GM19468 (cell line): ENCODE results near the gene MPL.

ENCODE experiments used
- ATAC-seq: cut with Tn5 transposase; IDR thresholded peaks from one replicate; pipeline ENCODE4 v1.9.1; 2021; ENCODE audit warnings: mild to moderate bottlenecking, moderate library complexity, moderate number of reproducible peaks; ENCODE audit not compliant: unreplicated experiment; ENCODE audit errors: extremely low read depth

MPL gene

DNA sequence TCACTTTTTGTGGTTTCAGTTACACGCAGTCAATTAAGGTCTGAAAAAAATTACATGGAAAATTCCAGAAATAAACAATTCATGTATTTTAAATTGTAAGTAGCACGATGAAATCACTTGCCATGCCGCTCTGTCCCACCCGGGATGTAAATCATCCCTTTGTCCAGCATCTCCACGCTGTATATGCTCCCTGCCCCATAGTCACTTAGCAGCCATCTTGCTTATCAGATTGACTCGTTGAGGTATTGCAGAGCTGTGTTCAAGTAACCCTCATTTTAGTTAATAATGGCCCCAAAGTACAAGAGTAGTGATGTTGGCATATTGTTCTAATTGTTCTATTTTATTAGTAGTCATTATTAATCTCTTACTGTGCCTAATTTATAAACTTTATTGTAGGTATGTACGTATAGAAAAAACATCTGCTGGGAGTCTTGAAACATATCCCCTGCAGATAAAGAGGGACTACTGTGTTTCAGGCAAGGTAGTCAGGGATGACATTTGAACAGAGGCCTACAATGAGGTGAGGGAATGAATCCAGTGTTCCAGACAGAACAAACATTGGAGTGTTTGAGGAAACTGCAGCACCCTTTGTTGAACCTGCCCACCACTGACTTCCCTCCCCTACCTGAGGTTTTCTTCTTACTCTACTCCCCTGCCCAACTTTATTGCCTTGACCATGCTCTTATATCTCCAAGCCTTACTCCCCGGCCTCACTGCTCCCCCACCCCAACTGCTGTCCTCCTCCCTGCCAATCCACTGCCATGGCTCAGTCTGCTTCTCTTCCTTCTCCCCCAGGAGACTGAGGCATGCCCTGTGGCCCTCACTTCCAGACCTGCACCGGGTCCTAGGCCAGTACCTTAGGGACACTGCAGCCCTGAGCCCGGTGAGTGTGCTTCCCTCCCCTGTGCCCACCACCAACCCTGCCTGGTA is 14.1 kb downstream of the MPL start:
- no peak for ATAC-seq

DNA sequence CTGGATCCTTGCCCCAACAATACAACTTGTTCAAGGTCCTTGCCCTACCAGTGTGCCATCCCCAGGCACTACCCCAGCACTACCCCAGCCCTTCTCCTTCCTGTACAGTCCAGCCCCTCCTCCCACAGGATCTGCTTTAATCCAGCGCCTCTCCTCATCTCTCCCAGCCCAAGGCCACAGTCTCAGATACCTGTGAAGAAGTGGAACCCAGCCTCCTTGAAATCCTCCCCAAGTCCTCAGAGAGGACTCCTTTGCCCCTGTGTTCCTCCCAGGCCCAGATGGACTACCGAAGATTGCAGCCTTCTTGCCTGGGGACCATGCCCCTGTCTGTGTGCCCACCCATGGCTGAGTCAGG is 14.7 kb downstream of the MPL start:
- ATAC-seq: no peak

DNA sequence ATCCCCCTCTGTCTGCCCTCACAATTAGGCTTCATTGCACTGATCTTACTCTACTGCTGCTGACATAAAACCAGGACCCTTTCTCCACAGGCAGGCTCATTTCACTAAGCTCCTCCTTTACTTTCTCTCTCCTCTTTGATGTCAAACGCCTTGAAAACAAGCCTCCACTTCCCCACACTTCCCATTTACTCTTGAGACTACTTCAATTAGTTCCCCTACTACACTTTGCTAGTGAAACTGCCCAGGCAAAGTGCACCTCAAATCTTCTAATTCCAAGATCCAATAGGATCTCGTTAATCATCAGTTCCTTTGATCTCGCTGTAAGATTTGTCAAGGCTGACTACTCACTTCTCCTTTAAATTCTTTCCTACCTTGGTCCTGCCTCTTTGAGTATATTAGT is 15.3 kb downstream of the MPL start:
- ATAC-seq: no peak

DNA sequence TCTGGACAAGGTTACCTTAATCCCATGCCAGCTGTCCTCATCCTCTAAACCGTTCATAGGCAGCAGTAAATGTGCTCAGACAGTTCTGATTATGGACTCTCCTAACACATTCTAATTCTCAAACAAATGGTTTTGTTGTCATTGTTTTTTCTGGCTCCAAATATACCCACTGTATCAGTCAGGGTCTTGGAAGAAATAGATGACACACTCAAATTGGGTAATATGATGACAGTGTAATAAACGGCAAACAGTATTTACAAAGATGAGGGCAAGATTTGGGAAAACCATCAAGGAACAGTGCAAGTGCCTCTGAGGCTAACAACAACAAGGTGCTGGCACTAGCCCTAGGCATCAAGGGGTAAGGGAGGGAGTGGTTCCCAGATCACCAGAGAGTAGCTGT is 16.9 kb downstream of the MPL start:
- ATAC-seq: no peak

DNA sequence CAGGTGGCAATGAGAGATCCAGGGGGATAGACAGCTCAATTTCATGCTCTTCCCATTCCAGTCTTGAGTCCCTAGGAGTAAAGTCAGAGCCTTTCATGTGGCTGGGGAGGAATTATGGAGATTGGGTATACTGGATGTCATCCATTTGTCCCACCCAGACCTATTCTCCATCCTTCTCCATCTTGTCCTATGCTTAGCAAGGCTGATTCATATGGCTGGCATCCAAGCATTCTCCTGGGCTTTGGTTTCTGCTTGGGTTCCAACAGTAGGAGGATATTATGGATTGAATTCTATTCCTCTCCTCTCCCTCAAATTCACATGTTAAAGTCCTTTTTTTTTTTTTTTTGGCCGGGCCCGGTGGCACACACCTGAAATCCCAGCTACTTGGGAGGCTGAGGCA is 17.3 kb downstream of the MPL start:
- no peak for ATAC-seq

DNA sequence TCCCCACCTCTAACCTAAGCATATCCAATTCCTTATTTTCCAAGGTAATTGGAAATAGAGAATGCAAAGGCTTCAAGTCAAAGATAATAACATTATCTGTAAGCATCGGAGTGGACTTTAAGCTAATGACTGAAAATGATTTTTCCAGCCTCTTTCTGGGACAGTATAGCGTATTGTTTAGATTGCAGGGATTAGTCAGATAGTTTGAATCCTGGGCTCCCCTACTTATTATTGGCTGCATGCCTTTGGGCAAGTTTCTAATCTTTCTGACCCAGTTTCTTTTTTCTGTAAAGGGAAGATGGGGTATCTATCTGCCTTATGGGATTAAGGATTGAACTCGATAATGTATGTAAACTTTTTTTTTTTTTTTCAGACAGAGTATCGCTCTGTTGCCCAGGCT is 19.6 kb downstream of the MPL start:
- no peak for ATAC-seq

DNA sequence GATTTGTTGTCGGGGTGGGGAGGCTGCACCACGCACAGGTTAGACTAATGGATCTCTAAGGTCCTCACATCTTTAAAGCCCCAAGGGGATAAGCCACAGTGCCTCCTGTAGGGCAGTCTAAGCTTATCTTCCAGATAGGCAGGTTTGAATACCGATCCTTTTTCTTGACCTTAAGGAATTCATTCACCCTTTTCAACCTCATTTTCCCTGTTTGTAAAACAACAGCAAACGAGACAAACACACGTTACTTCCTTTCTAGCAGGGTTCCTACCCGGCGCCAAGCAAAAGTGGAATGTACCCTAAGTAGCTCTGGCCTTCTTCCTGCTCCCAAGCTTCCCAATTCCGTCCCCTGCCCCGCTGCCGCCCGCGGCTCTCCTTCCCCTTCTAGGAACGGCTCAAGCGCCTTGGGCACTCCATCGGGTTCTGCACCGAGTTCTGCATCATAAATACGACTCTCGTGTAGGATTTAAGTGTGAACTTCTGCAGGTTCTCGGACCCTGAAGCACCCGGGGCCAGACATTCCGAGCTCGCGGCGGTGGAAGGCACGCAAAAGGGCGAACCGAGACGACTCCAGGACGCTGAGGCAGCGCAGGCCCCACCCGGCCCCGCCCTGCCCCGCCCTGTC is 20.6 kb downstream of the MPL start:
- no peak for ATAC-seq

DNA sequence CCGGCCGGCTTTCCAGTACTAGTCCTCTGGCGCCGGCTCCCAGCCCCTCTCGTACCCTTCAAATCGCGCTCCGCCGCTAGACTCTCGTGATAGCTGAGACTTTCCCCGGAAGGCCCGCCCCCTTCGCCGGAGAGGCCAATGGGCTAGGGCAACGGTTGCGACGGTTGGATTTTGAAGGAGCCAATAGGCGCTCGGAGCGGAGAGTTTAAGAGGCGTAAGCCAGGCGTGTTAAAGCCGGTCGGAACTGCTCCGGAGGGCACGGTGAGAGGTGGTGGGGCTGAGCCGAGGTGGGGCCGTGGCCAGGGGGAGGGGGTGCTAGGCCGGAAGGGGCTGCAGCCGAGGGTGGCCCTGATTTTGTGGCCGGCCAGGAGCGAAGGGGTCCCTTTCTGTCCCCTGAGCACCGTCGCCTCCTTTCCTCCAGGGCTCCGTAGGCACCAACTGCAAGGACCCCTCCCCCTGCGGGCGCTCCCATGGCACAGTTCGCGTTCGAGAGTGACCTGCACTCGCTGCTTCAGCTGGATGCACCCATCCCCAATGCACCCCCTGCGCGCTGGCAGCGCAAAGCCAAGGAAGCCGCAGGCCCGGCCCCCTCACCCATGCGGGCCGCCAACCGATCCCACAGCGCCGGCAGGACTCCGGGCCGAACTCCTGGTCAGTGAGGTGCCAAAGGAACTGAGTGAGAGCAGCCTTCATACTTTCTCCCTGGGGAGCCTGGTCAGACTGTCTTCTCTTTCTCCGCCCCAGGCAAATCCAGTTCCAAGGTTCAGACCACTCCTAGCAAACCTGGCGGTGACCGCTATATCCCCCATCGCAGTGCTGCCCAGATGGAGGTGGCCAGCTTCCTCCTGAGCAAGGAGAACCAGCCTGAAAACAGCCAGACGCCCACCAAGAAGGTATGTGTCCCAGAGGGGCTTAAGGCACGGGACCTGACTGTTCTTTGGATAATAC is 21.4 kb downstream of the MPL start, which contains the start of gene CDC20:
Gene CDC20, plus strand, starts transcription at position 236 of the 948 bp plus-strand sequence. Its CDS starts 235 bp downstream, at position 471.
- peak; percentile 91 for ATAC-seq

DNA sequence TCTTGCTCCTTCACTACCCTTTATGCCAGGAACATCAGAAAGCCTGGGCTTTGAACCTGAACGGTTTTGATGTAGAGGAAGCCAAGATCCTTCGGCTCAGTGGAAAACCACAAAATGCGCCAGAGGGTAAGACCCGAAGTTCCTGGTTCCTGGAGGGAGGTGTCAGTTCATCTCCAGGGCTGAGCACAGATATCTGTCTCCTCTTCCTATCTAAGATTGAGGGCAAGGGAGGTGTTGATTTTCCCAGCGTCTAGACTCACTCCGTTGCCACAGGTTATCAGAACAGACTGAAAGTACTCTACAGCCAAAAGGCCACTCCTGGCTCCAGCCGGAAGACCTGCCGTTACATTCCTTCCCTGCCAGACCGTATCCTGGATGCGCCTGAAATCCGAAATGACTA is 22.1 kb downstream of the MPL start:
- ATAC-seq: no peak

DNA sequence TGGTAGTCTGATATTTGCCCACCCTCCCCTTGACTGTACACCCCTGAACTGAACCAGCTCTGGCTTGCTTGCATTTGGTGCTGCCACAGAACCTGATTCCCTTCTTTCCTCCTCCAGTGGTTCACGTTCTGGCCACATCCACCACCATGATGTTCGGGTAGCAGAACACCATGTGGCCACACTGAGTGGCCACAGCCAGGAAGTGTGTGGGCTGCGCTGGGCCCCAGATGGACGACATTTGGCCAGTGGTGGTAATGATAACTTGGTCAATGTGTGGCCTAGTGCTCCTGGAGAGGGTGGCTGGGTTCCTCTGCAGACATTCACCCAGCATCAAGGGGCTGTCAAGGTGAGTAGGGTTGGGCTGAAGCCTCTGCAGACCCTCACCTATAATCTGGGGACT is 23.0 kb downstream of the MPL start:
- no peak for ATAC-seq

DNA sequence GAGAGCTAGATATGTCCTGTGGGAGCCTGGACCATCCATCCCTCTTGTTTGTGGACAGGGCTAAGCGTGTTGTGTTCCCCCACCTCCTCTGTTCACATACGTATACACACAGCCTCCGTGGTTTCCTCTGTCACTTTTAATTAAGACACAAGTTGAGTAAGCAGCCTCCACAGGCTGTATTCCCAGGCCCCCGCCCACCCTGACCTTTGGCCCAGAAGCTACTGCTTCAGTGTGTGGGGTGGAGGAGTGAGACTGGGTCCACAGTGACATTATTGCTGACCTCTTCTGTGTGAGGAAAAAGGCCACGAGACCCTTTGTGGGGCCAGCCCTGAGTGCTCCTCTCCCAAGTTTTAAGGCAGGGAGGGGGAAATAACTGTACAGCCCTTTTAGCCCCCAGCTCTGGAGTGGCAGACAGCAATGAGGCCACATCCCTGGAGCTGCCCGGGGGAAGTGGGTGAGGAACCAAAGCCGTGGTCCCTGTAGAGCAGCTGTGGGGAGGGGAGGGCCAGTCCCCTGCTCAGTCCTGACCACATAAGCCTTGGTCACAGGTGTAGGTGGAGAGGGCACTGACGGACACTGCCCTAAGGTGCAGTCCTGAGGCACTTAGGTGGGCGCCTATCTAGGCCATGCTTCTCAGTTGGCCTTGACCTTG is 25.8 kb downstream of the MPL start:
- no peak for ATAC-seq

DNA sequence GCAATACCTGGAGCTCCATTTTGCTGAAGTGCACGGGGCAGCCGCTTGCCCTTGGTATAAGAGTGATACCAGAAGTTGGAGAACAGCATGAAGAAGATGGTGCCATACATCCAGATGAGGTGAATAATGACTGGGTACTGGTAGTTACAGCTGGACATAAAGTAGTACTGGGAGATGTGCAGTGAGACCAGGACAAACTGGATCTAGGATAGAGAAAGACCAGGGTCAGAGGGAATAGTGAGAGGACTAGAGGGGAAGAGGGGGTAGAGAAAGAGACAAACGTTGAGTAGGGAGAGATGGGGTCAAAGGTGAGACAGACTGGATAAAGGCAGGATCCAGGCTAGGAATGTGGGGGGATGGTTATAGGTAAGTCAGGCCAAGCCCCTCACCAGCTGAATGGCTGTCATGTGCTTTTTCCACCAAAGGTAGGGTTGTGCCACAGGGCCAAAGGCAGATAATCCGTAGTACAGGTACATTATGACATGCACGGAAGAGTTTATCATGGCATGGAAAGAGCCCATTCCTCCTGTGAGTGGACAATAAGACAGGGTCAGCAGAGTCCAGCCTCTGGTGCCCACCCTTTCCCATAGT is 26.4 kb downstream of the MPL start:
- no peak for ATAC-seq

DNA sequence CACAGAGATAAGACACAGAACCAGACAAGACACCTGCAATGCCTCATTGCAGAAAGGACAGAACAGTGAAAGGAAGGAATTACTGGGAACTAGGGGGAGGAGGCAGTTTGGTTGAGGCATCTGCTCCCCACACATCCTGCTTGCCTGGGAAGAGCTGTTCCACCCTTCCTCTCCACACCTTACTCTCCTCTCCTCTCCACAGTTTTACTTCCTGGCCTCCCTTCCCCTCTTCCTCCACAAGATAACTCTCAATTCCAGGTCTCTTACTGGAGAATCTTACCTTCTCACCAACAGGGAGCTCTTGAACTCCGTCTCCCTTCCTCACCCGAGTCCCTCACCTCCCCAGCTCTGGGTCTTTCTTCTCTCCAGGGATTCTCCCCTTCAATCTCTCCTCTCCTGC is 28.1 kb downstream of the MPL start:
- ATAC-seq: no peak

DNA sequence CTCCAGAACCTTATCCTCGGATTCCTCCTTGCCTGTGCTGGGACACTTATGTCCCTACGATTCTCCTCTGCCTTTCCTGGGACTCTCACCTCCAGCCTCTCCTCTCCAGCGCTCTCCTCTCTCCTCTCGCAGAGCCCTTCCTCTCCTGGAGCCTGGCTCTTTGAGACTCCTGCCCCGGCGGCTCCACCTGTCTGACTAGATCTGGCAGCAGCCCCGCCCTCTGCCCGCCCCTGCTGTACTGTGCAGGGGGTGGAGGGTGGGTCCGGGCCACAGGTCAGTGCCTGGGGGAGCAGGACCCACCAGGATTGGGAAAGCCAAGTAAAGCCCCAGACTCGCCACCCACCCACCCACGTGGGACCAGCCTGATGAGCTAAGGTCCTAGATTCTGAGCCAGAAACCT is 28.6 kb downstream of the MPL start:
- ATAC-seq: no peak

DNA sequence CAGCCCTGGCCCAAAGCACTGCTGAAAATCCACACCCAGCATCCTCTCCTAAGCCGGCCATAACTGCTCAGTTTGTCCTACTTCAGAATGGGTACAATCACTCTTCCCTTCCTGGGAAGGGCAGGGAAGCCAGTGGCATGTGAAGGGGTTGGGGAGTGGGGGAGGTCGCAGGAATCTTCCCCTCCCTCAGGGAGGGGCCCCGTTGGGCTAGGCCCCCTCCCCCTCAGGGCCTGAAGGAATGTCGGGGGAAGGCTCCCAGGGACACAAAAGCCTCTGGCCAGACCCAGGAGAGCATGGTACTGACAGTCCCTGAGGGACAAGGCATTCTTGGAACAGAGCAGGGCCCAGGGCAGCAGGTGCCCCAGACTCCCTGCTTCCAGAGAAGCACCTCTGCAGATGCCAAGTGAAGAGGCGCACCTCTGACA is 29.0 kb downstream of the MPL start:
- ATAC-seq: no peak

DNA sequence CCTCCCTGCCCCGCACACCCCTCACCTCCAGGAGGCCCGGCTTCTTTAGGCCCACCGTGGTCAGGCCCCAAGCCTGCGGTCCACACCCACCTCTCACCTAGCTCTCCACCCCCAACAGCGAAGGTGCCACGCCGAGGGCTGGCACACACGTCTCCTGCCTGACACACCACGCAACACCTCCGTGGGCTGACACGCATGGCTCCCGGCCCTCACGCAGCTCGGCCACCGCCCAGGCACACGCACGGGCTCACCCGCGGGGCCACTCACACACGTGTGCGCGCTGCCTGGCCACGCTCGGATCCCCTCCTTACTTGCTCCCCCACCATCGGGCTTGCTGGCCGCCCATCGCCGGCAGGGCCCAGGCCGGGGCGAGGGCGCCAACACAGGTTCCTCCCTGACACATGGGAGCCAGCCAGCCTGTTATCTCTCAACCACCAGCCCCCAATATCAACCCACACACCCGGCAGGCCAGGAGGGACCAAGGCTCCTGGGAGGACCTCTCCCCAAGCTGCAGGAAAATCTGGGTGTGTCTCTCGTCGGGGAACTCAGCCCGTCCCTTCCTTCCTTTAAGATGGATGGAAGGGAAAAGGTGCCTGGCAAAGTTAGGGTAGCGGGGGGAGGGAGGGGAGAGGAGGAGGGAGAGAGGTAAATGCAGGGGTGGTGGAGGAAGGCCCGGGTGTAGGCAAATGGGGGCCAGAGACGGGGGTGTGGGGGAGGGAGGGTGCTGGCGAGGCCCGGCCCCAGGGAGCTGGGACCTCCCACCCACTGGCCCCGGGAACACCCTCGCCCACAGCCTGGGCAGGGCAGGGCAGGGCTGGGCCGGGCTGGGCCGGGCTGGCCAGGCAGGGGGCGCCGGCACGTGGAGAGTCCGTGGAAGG is 29.6 kb downstream of the MPL start:
- ATAC-seq: no peak

DNA sequence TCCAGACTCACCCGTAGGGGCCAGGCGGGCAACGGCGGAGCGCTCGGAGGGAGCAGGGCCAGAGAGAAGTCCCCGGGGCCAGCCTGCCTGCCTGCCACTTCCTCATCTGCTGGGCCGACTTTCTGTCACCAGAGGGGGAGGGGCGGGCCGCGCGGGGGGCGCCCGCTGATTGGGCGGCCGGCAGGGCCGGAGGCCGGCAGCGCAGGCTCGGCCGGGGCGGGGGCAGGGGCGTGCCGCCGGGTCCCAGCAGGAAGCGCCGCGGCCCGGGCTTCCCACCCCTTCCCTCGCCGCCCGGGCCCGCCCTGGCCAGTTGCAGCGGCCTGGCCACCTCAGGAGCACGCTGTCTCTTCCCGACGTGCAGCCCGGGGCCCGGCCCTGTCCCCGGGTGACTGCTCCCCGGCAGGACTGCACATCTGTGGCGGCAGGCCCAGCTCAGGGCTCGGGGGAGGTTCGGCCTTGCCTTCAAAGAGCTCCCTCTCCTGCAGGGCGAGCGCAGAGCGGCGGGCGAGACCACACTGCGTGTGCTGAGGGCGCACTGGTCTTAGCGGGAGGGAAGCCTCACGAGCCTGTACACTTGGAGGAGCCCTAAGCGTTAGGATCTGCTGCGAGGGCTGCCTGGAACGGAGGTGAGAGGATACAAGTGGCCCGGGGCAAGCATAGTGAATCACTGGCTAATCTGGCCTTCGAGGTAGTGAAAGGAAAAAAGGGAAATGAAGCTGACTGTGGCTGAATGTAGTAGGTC is 30.5 kb downstream of the MPL start, which contains the start of gene ELOVL1:
Gene ELOVL1, minus strand, starts transcription at position 108 of the 742 bp plus-strand sequence. CDS start 2,402 bp downstream, outside the sequence.
- peak; percentile 34 for ATAC-seq

DNA sequence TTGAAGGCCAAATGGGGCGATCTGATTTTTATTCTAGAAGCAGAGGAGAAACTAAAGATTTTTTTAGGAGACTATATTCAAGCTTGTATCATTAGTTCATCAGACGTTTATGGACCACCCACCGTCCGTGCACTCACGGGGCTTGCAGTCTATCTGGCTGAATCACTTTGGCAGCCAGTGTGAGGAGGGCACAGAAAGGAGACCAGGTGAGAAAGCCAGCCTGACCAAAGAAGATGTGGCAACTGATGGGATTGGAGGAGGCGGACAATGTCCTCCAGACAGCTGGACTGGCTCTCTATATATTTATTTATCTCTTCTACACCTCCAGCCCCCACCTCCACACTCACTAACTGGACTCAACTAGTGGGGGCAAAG is 31.0 kb downstream of the MPL start:
- no peak for ATAC-seq
